H9 (cell line): Measurements from ENCODE around the gene PLXNC1. TPM values are rescaled to one million over a fixed set of nuclear protein-coding genes. Genes with fewer than 3 reads are reported as not detected.

Source experiments
- DNase-seq: peaks from one replicate; pipeline ENCODE4 v3.0.0-alpha.2; 2017
- H2AFZ ChIP-seq: one replicate; pipeline ENCODE4 v1.6.1; 2013; ENCODE audit warnings: mild to moderate bottlenecking, low read length, control low read depth, moderate library complexity
- H2AK5ac ChIP-seq: 2 replicates; pipeline ENCODE4 v1.6.1; 2013; ENCODE audit warnings: low read length, control low read depth, mixed read lengths; ENCODE audit not compliant: insufficient read length
- H2BK120ac ChIP-seq: one replicate; pipeline ENCODE4 v1.6.1; 2013; ENCODE audit warnings: low read depth, mild to moderate bottlenecking, low read length, control low read depth, inconsistent platforms; ENCODE audit not compliant: poor library complexity, severe bottlenecking
- H2BK12ac ChIP-seq: 2 replicates; pipeline ENCODE4 v1.6.1; 2013; ENCODE audit warnings: low read length, control low read depth, mixed read lengths, low read depth; ENCODE audit not compliant: insufficient read length
- H2BK15ac ChIP-seq: 2 replicates; pipeline ENCODE4 v1.6.1; 2013; ENCODE audit warnings: low read depth, low read length, control low read depth
- H2BK20ac ChIP-seq: one replicate; pipeline ENCODE4 v1.6.1; 2013; ENCODE audit warnings: low read depth, mild to moderate bottlenecking, low read length, control low read depth, inconsistent platforms; ENCODE audit not compliant: poor library complexity, severe bottlenecking
- H2BK5ac ChIP-seq: 2 replicates; pipeline ENCODE4 v1.6.1; 2013; ENCODE audit warnings: low read length, control low read depth, mixed read lengths; ENCODE audit not compliant: insufficient read length
- H3K14ac ChIP-seq: 2 replicates; pipeline ENCODE4 v1.6.1; 2013; ENCODE audit warnings: low read length, control low read depth; ENCODE audit not compliant: insufficient read depth
- H3K18ac ChIP-seq: 2 replicates; pipeline ENCODE4 v1.6.1; 2013; ENCODE audit warnings: low read depth, mild to moderate bottlenecking, mixed read lengths, low read length, control low read depth; ENCODE audit not compliant: insufficient read length
- H3K23ac ChIP-seq: 2 replicates; pipeline ENCODE4 v1.6.1; 2013; ENCODE audit warnings: low read length, control low read depth, mixed read lengths, low read depth; ENCODE audit not compliant: insufficient read length
- H3K23me2 ChIP-seq: 2 replicates; pipeline ENCODE4 v1.6.1; 2013; ENCODE audit warnings: low read depth, mild to moderate bottlenecking, mixed read lengths, low read length, control low read depth; ENCODE audit not compliant: insufficient read length, poor library complexity, severe bottlenecking
- H3K27ac ChIP-seq: 2 replicates; pipeline ENCODE4 v1.5.1; 2013; ENCODE audit warnings: low read length, control low read depth, mixed read lengths, low read depth; ENCODE audit not compliant: insufficient read length
- H3K27me3 ChIP-seq: 2 replicates; pipeline ENCODE4 v1.6.1; 2013; ENCODE audit warnings: low read length, control low read depth, inconsistent platforms; ENCODE audit not compliant: insufficient read depth
- H3K4ac ChIP-seq: 2 replicates; pipeline ENCODE4 v1.6.1; 2013; ENCODE audit warnings: low read depth, mild to moderate bottlenecking, control low read depth, inconsistent platforms, low read length, moderate library complexity
- H3K4me1 ChIP-seq: 2 replicates; pipeline ENCODE4 v1.6.1; 2013; ENCODE audit warnings: low read length, control low read depth, inconsistent platforms; ENCODE audit not compliant: insufficient read depth
- H3K4me2 ChIP-seq: 2 replicates; pipeline ENCODE4 v1.6.1; 2013; ENCODE audit warnings: low read length, control low read depth, mixed read lengths; ENCODE audit not compliant: insufficient read length, insufficient read depth
- H3K56ac ChIP-seq: 2 replicates; pipeline ENCODE4 v1.6.1; 2013; ENCODE audit warnings: low read depth, mild to moderate bottlenecking, mixed read lengths, low read length, control low read depth; ENCODE audit not compliant: insufficient read length
- H3K79me1 ChIP-seq: 2 replicates; pipeline ENCODE4 v1.6.1; 2013; ENCODE audit warnings: low read depth, mild to moderate bottlenecking, moderate library complexity, low read length, control low read depth, inconsistent platforms; ENCODE audit not compliant: insufficient read depth, poor library complexity, severe bottlenecking
- H3K79me2 ChIP-seq: 2 replicates; pipeline ENCODE4 v1.6.1; 2013; ENCODE audit warnings: low read length, control low read depth, inconsistent platforms; ENCODE audit not compliant: insufficient read depth
- H3K9ac ChIP-seq: 2 replicates; pipeline ENCODE4 v1.6.1; 2013; ENCODE audit warnings: low read length, control low read depth, mixed read lengths; ENCODE audit not compliant: insufficient read length; ENCODE audit errors: extremely low read depth
- H3K9me3 ChIP-seq: one replicate; pipeline ENCODE4 v1.6.1; 2013; ENCODE audit warnings: low read depth, low read length, inconsistent platforms; ENCODE audit not compliant: control insufficient read depth
- H3T11ph ChIP-seq: one replicate; pipeline ENCODE4 v1.6.1; 2013; ENCODE audit warnings: mild to moderate bottlenecking, low read length, control low read depth, inconsistent platforms
- H4K20me1 ChIP-seq: one replicate; pipeline ENCODE4 v1.6.1; 2013; ENCODE audit not compliant: control insufficient read depth, insufficient read length, insufficient read depth
- H4K5ac ChIP-seq: 2 replicates; pipeline ENCODE4 v1.6.1; 2013; ENCODE audit warnings: low read depth, mild to moderate bottlenecking, mixed read lengths, low read length, control low read depth; ENCODE audit not compliant: insufficient read length
- H4K8ac ChIP-seq: replicated peaks from 2 replicates; pipeline ENCODE4 v1.6.1; 2013; ENCODE audit warnings: low read length, control low read depth, mixed read lengths, low read depth; ENCODE audit not compliant: insufficient read length
- H4K91ac ChIP-seq: 2 replicates; pipeline ENCODE4 v1.6.1; 2013; ENCODE audit warnings: low read depth, mild to moderate bottlenecking, moderate library complexity, mixed read lengths, low read length, control low read depth; ENCODE audit not compliant: insufficient read length
- H3K27ac Mint-ChIP-seq, 3 experiments: 2 replicates in 2 of 3; 3 replicates in 1 of 3; pipeline ENCODE4 v1.8.0; 2020 to 2021; ENCODE audit warnings: mixed read lengths in 3 of 3, mild to moderate bottlenecking in 1 of 3, moderate library complexity in 1 of 3
- H3K27me3 Mint-ChIP-seq: 2 replicates; pipeline ENCODE4 v1.8.0; 2021; ENCODE audit warnings: low read depth, mild to moderate bottlenecking, moderate library complexity, mixed read lengths
- H3K36me3 Mint-ChIP-seq, 3 experiments: 2 replicates in 2 of 3; 3 replicates in 1 of 3; pipeline ENCODE4 v1.8.0; 2020 to 2021; ENCODE audit warnings: low read depth in 3 of 3, mixed read lengths in 3 of 3; ENCODE audit not compliant: insufficient read depth in 1 of 3
- H3K4me1 Mint-ChIP-seq, 2 experiments: 2 replicates each; pipeline ENCODE4 v1.8.0; 2020; ENCODE audit warnings: mixed read lengths in 2 of 2
- H3K4me3 Mint-ChIP-seq, 2 experiments: 2 replicates in 1 of 2; 3 replicates in 1 of 2; pipeline ENCODE4 v1.8.0; 2020 to 2021; ENCODE audit warnings: mild to moderate bottlenecking in 2 of 2, mixed read lengths in 2 of 2, moderate library complexity in 1 of 2
- H3K9me3 Mint-ChIP-seq, 2 experiments: 2 replicates in 1 of 2; 3 replicates in 1 of 2; pipeline ENCODE4 v1.8.0; 2020; ENCODE audit warnings: mild to moderate bottlenecking in 2 of 2, mixed read lengths in 2 of 2, moderate library complexity in 1 of 2
- CTCF ChIP-seq: fragments of 200-600 bp; sonication (generic); conservative IDR thresholded peaks from 3 replicates; pipeline ENCODE4 v1.8.0; 2021; ENCODE audit warnings: antibody characterized with exemption, mild to moderate bottlenecking
- WGBS: extraction: QIAGEN DNeasy Blood & Tissue Kit; methylation state at CpG from one replicate; pipeline ENCODE4 v1.1.7; 2013; ENCODE audit warnings: missing lambda C conversion rate, low lambda C conversion rate, mixed read lengths; ENCODE audit not compliant: insufficient read length; ENCODE audit errors: extremely low coverage; 5-methylcytosine and 5-hydroxymethylcytosine counted together
- total RNA-seq: library from RNA; stranded (reverse); gene quantifications from 2 replicates; pipeline ENCODE4 v1.2.1, GENCODE V29; 2021

PLXNC1 gene
- total RNA-seq, 1 experiment from 2014 or later = 1.2 TPM

- Histone ChIP-seq H3K14ac (no peak overlapping the region), H2BK15ac (no peak overlapping the region), H3K4me2 (no peak overlapping the region), H2BK20ac (no peak overlapping the region), H3K4ac (no peak overlapping the region), H2BK12ac (no peak overlapping the region), H3T11ph (no peak overlapping the region), H4K20me1 (no peaks in the 10 kb centered on the region), H3K23me2 (no peaks in the 10 kb centered on the region), H4K91ac (no peak overlapping the region), H3K23ac (no peak overlapping the region), H2BK120ac (no peak overlapping the region), H2BK5ac (no peak overlapping the region), H3K4me1 (no peaks in the 10 kb centered on the region), H4K5ac (no peak overlapping the region), H4K8ac (no peak overlapping the region), H3K27me3 (no peaks in the 10 kb centered on the region), H2AFZ (no peak overlapping the region), H3K79me2 (no peaks in the 10 kb centered on the region), H3K56ac (no peak overlapping the region), H3K9me3 (no peaks in the 10 kb centered on the region), H3K9ac (no peak overlapping the region), H3K79me1 (no peaks in the 10 kb centered on the region), H3K18ac (no peak overlapping the region), H3K27ac (no peak overlapping the region), H2AK5ac (no peak overlapping the region)
- no peak for DNase-seq
- Mint-ChIP-seq H3K27me3 (peaks cover 3% of the 10 kb centered on the region), H3K4me1 (peaks cover 12 to 17% of the 10 kb centered on the region in 2 experiments), H3K4me3 (no peak overlapping the region), H3K27ac (no peak overlapping the region), H3K9me3 (peaks cover 4 to 9% of the 10 kb centered on the region in 2 experiments; a peak in 4 of 5 replicates), H3K36me3 (peaks cover 0 to 7% (median 2%) of the 10 kb centered on the region in 3 experiments; a peak in 2 of 7 replicates)
- WGBS = no CpG with 5 or more reads among the region's 2 CpGs
- TF ChIP-seq CTCF = no peak
Measured at GRCh38 chr12:94111302-94111701, 37.1 kb upstream of the PLXNC1 start.
